Hepatocyte (in vitro differentiated cells): Measurements from ENCODE around the gene GOLGA6L7. TPM values are rescaled to one million over a fixed set of nuclear protein-coding genes. Genes with fewer than 3 reads are reported as not detected.
"Not testable (repeated sequence)": the region's sequence is repeated elsewhere in the genome, so short reads cannot be mapped to it uniquely, and the experiment has no call there.

Experiments
- DNase-seq: peaks from one replicate; pipeline ENCODE4 v3.0.0-alpha.2; 2016; ENCODE audit warnings: low spot score
- H2AFZ ChIP-seq: fragments of 200-600 bp; sonication (generic); 2 replicates; pipeline ENCODE4 v1.6.0; 2016; ENCODE audit warnings: antibody characterized with exemption, mild to moderate bottlenecking
- H3K27ac ChIP-seq: fragments of 200-600 bp; sonication (generic); 2 replicates; pipeline ENCODE4 v1.5.1; 2016; ENCODE audit warnings: mild to moderate bottlenecking
- H3K27me3 ChIP-seq: fragments of 200-600 bp; sonication (generic); 2 replicates; pipeline ENCODE4 v1.6.1; 2016
- H3K36me3 ChIP-seq: fragments of 200-600 bp; sonication (generic); replicated peaks from 2 replicates; pipeline ENCODE4 v1.5.1; 2016; ENCODE audit warnings: low read depth; ENCODE audit not compliant: insufficient read depth
- H3K4me1 ChIP-seq: fragments of 200-600 bp; sonication (generic); 2 replicates; pipeline ENCODE4 v1.5.1; 2016; ENCODE audit warnings: mild to moderate bottlenecking, moderate library complexity; ENCODE audit not compliant: insufficient read depth
- H3K4me2 ChIP-seq: fragments of 200-600 bp; sonication (generic); 2 replicates; pipeline ENCODE4 v1.6.0; 2016
- H3K4me3 ChIP-seq: fragments of 200-600 bp; sonication (generic); 2 replicates; pipeline ENCODE4 v1.5.1; 2016; ENCODE audit warnings: mild to moderate bottlenecking
- H3K79me2 ChIP-seq: fragments of 200-600 bp; sonication (generic); 2 replicates; pipeline ENCODE4 v1.6.0; 2017; ENCODE audit warnings: mild to moderate bottlenecking
- H3K9me2 ChIP-seq: fragments of 200-600 bp; sonication (generic); replicated peaks from 2 replicates; pipeline ENCODE4 v1.6.0; 2017; ENCODE audit warnings: mild to moderate bottlenecking; ENCODE audit not compliant: insufficient read depth
- H3K9me3 ChIP-seq: fragments of 200-600 bp; sonication (generic); 2 replicates; pipeline ENCODE4 v1.5.1; 2016; ENCODE audit warnings: low read depth, mild to moderate bottlenecking
- H4K20me1 ChIP-seq: fragments of 200-600 bp; sonication (generic); 2 replicates; pipeline ENCODE4 v1.6.0; 2016; ENCODE audit warnings: mild to moderate bottlenecking; ENCODE audit not compliant: insufficient read depth, poor library complexity, severe bottlenecking
- CTCF ChIP-seq: fragments of 200-600 bp; sonication (generic); IDR thresholded peaks from 2 replicates; pipeline ENCODE4 v1.5.1; 2016; ENCODE audit warnings: antibody characterized with exemption, mild to moderate bottlenecking; ENCODE audit not compliant: poor library complexity
- EZH2 ChIP-seq: fragments of 200-600 bp; sonication (generic); IDR thresholded peaks from 2 replicates; pipeline ENCODE4 v1.6.1; 2016; ENCODE audit warnings: antibody characterized with exemption, mild to moderate bottlenecking, borderline replicate concordance
- EZH2phosphoT487 ChIP-seq: fragments of 200-600 bp; sonication (generic); IDR thresholded peaks from one replicate; pipeline ENCODE4 v1.6.1; 2018; ENCODE audit warnings: antibody characterized with exemption, mild to moderate bottlenecking, low read depth, moderate library complexity; ENCODE audit not compliant: unreplicated experiment, severe bottlenecking
- WGBS: methylation state at CpG from one replicate; pipeline ENCODE4 v1.1.6; 2016; ENCODE audit warnings: low lambda C conversion rate; ENCODE audit errors: missing lambda C conversion rate; 5-methylcytosine and 5-hydroxymethylcytosine counted together
- polyA plus RNA-seq: library from polyadenylated mRNA; unstranded; fragments of >200 nt; fragmentation: Nextera tagmentation; extraction: Ambion mirVana; gene quantifications from 2 replicates; pipeline ENCODE4 v1.2.1, GENCODE V29; 2016
- total RNA-seq: library from RNA; depleted of rRNA; stranded (reverse); fragments of >200 nt; gene quantifications from 2 replicates; pipeline ENCODE4 v1.2.3, GENCODE V29; 2014

GOLGA6L7 gene
- total and polyA plus RNA-seq, 2 experiments from 2014 or later: not detected

DNA sequence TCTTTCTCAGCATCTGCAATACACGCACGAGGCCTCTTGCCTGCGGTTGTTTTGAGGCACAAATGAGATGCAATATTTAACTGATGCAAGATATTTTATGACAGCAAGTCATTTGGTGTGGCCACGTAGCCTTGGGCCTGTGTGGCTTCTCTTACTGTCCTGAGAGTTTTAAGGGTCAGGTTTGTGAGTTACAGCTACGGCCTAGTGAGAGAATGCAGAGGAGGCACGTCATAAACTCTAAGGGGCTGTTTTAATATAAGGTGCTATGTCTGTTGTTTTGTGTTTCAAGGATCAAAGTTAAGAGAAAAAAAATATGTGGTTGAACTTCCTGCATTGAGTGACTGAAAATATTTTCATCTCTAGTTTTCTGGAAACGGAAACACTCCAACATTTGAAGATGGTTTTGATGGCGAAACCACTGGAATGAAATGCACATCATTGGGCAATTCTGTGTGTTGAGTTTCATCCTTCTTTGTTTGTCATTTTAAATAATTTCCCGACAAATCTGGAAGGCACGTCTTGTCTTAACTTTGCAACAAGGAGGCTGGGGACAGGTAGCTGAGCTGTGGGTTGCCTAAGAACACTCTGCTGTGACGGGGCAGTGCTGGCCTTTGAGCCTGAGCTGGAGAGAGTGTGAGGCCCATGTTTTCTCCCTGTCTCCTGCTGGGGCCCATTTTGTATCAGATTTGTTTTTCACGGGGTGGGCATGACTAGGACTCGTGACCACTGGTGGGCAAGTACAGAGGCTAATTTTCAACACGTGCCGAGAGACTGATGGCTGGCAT is 42.5 kb upstream of the GOLGA6L7 start:
- no peaks in the 10 kb centered on the region for H3K9me2 ChIP-seq
- H4K20me1 ChIP-seq: no peaks in the 10 kb centered on the region
- H3K4me1 ChIP-seq: no peaks in the 10 kb centered on the region
- no peak overlapping the region for H3K4me3 ChIP-seq
- TF ChIP-seq EZH2 (no peak), CTCF (no peak), EZH2phosphoT487 (no peak)
- no peaks in the 10 kb centered on the region for H3K9me3 ChIP-seq
- H2AFZ ChIP-seq: no peak overlapping the region
- no peak for DNase-seq
- peaks cover 9% of the 10 kb centered on the region for H3K27me3 ChIP-seq
- H3K36me3 ChIP-seq: no peaks in the 10 kb centered on the region
- WGBS: 86% methylated on average over 15 of the region's 15 CpGs
- no peak overlapping the region for H3K4me2 ChIP-seq
- no peak overlapping the region for H3K27ac ChIP-seq
- peaks cover 3% of the 10 kb centered on the region for H3K79me2 ChIP-seq

DNA sequence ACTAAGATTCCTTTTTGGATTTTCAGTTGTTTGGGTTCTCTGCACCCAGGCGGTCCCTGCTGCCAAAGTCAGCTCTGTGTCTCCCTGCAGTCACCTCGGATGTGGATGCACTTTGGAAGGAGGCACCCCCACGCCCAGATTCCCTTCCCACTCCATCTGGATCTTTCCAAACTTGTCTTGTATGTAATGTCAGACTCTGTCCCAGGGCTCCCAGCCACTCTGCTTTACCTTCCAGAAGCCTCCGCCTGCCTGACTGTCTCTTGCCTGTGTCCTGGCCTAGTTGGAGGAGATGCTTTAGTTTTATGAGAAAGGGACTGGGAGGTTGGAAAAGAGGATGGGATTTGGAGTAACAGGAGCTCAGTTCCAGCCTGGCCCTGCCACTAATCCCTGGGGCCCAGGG is 41.8 kb upstream of the GOLGA6L7 start:
- not testable (repeated sequence) for H3K4me3 ChIP-seq, H3K27me3 ChIP-seq, H3K4me2 ChIP-seq, H3K36me3 ChIP-seq, H3K4me1 ChIP-seq, DNase-seq, H3K9me2 ChIP-seq, H3K27ac ChIP-seq, H3K9me3 ChIP-seq, H4K20me1 ChIP-seq, H2AFZ ChIP-seq, H3K79me2 ChIP-seq
- 84% methylated on average over 4 of the region's 4 CpGs for WGBS

GRCh38 chr15:28889871-28890270 is 41.4 kb upstream of the GOLGA6L7 start:
- H3K4me3 ChIP-seq, H2AFZ ChIP-seq, H3K36me3 ChIP-seq, H3K9me3 ChIP-seq, H3K27ac ChIP-seq, H4K20me1 ChIP-seq, H3K4me1 ChIP-seq, H3K79me2 ChIP-seq, H3K9me2 ChIP-seq, H3K4me2 ChIP-seq, DNase-seq: not testable (repeated sequence)
- 94% methylated on average over 6 of the region's 6 CpGs for WGBS
- peaks cover 14% of the 10 kb centered on the region for H3K27me3 ChIP-seq

GRCh38 chr15:28889346-28889745 is 40.9 kb upstream of the GOLGA6L7 start:
- no peak for DNase-seq
- Histone ChIP-seq H3K4me1 (peaks cover 5% of the 10 kb centered on the region), H3K27ac (no peak overlapping the region), H3K27me3 (peaks cover 15% of the 10 kb centered on the region), H3K79me2 (peaks cover 3% of the 10 kb centered on the region), H3K36me3 (no peaks in the 10 kb centered on the region), H3K9me2 (no peaks in the 10 kb centered on the region), H2AFZ (no peak overlapping the region), H3K4me2 (no peak overlapping the region), H3K4me3 (no peak overlapping the region), H4K20me1 (no peaks in the 10 kb centered on the region), H3K9me3 (no peaks in the 10 kb centered on the region)
- TF ChIP-seq EZH2: no peak
- no peak for TF ChIP-seq CTCF
- TF ChIP-seq EZH2phosphoT487: no peak
- 95% methylated on average over 3 of the region's 3 CpGs for WGBS
